B cell (primary cell): ENCODE measurements around the gene POLD4. TPM values are rescaled to one million over a fixed set of nuclear protein-coding genes. Genes with fewer than 3 reads are reported as not detected.

Source experiments
- ATAC-seq: fragments of 200-7000 bp; cut with Tn5 transposase; one replicate; pipeline ENCODE4 v1.10.0; 2021; ENCODE audit warnings: low read depth, mild to moderate bottlenecking, moderate number of reproducible peaks, moderate library complexity
- CTCF ChIA-PET: fragments of 350-600 bp; sonication (Branson Sonifier 250); formaldehyde crosslinking; loops from one replicate; lab custom pipeline; 2021; ENCODE audit warnings: antibody characterized with exemption, inconsistent platforms; lab: Charles Lee
- POLR2A ChIA-PET: fragments of 350-600 bp; sonication (Branson Sonifier 250); formaldehyde crosslinking; loops from one replicate; lab custom pipeline; 2021; ENCODE audit warnings: antibody characterized with exemption; lab: Charles Lee
- DNase-seq: peaks from one replicate; pipeline ENCODE4 v3.0.0; 2013
- H2AFZ ChIP-seq: 2 replicates; pipeline ENCODE4 v1.6.1; 2012; ENCODE audit warnings: mild to moderate bottlenecking, low read depth, low read length; ENCODE audit not compliant: insufficient read depth, poor library complexity, severe bottlenecking
- H3K27ac ChIP-seq, 2 donors: 1 replicate in 1 of 2; 2 replicates in 1 of 2; pipeline ENCODE4 v1.5.1; 2012 to 2013; ENCODE audit warnings: low read length in 2 of 2, mild to moderate bottlenecking in 2 of 2, moderate library complexity in 1 of 2
- H3K27me3 ChIP-seq, 4 experiments: fragments of 200-600 bp in 1 of 4; sonication (generic) in 1 of 4; replicated peaks in 1 of 4; 1 replicate in 2 of 4; 2 replicates in 2 of 4; pipeline versions ENCODE4 v1.6.1 to v1.7.0; 2013 to 2016; ENCODE audit warnings: low read length in 3 of 4, mild to moderate bottlenecking in 2 of 4, mixed read lengths in 1 of 4, moderate library complexity in 1 of 4; ENCODE audit not compliant: insufficient read depth in 4 of 4, control insufficient read depth in 3 of 4; ENCODE audit errors: control extremely low read depth in 1 of 4
- H3K36me3 ChIP-seq, 2 experiments: replicated peaks in 1 of 2; 1 replicate in 1 of 2; 2 replicates in 1 of 2; pipeline versions ENCODE4 v1.6.1 to v1.7.1; 2013; ENCODE audit warnings: low read length in 1 of 2; ENCODE audit not compliant: insufficient read depth in 2 of 2, control insufficient read depth in 1 of 2; ENCODE audit errors: control extremely low read depth in 1 of 2, extremely low read depth in 1 of 2
- H3K4me1 ChIP-seq, 2 donors: fragments of 200-600 bp in 1 of 2; sonication (generic) in 1 of 2; 1 replicate in 1 of 2; 2 replicates in 1 of 2; pipeline versions ENCODE4 v1.5.1 to v1.6.1; 2013 to 2017; ENCODE audit warnings: low read length in 2 of 2; ENCODE audit not compliant: control insufficient read depth in 2 of 2, insufficient read depth in 2 of 2
- H3K4me2 ChIP-seq: replicated peaks from 2 replicates; pipeline ENCODE3; 2012; ENCODE audit warnings: mild to moderate bottlenecking, low read depth, low read length; ENCODE audit not compliant: poor library complexity, severe bottlenecking
- H3K4me3 ChIP-seq, 5 experiments: fragments of 200-600 bp in 1 of 5; sonication (generic) in 1 of 5; 1 replicate in 3 of 5; 2 replicates in 2 of 5; pipeline versions ENCODE4 v1.5.1 to v1.7.0; 2011 to 2016; ENCODE audit warnings: low read length in 4 of 5, mild to moderate bottlenecking in 4 of 5, low read depth in 2 of 5, control low read depth in 1 of 5, moderate library complexity in 1 of 5; ENCODE audit not compliant: insufficient read depth in 1 of 5; ENCODE audit errors: control extremely low read depth in 1 of 5, extremely low read depth in 1 of 5
- H3K79me2 ChIP-seq: fragments of 200-600 bp; sonication (generic); one replicate; pipeline ENCODE4 v1.6.0; 2016; ENCODE audit warnings: low read length; ENCODE audit not compliant: control insufficient read depth, insufficient read depth
- H3K9ac ChIP-seq: fragments of 200-600 bp; sonication (generic); 2 replicates; pipeline ENCODE4 v1.6.1; 2017; ENCODE audit warnings: mild to moderate bottlenecking, low read length, moderate library complexity
- H3K9me3 ChIP-seq, 3 donors: one replicate each; pipeline versions ENCODE4 v1.6.1 to v1.7.1; 2013; ENCODE audit warnings: low read length in 2 of 3; ENCODE audit not compliant: control insufficient read depth in 2 of 3, insufficient read depth in 1 of 3; ENCODE audit errors: control extremely low read depth in 1 of 3
- H4K20me1 ChIP-seq: 2 replicates; pipeline ENCODE4 v1.6.0; 2012; ENCODE audit warnings: mild to moderate bottlenecking, low read length; ENCODE audit not compliant: insufficient read depth, control insufficient read depth, poor library complexity, severe bottlenecking
- H3K27ac Mint-ChIP-seq: one replicate; pipeline ENCODE4 v1.8.0; 2021; ENCODE audit warnings: mixed read lengths
- H3K27me3 Mint-ChIP-seq: one replicate; pipeline ENCODE4 v1.8.0; 2021; ENCODE audit warnings: mixed read lengths
- H3K4me1 Mint-ChIP-seq: one replicate; pipeline ENCODE4 v1.8.0; 2021; ENCODE audit warnings: mixed read lengths
- H3K4me3 Mint-ChIP-seq: one replicate; pipeline ENCODE4 v1.8.0; 2021; ENCODE audit warnings: mixed read lengths
- H3K9me3 Mint-ChIP-seq: one replicate; pipeline ENCODE4 v1.8.0; 2022; ENCODE audit warnings: mixed read lengths; ENCODE audit not compliant: insufficient read depth
- CTCF ChIP-seq: fragments of 200-600 bp; IDR thresholded peaks from one replicate; pipeline ENCODE4 v1.8.0; 2022; ENCODE audit warnings: antibody characterized with exemption, mild to moderate bottlenecking
- EZH2 ChIP-seq: IDR thresholded peaks from 2 replicates; pipeline ENCODE4 v1.6.1; 2012; ENCODE audit warnings: borderline replicate concordance, low read depth, mild to moderate bottlenecking, moderate library complexity, low read length; ENCODE audit not compliant: insufficient read depth, poor library complexity, severe bottlenecking
- WGBS: methylation state at CpG from one replicate; pipeline ENCODE4 v1.1.5; 2013; ENCODE audit warnings: missing lambda C conversion rate; ENCODE audit not compliant: insufficient coverage; 5-methylcytosine and 5-hydroxymethylcytosine counted together
- intact Hi-C: fragments of 100-400 bp; cut with micrococcal nuclease; formaldehyde crosslinking; loops from one replicate; pipeline ENCODE4 v1.10.0; 2022
- polyA plus RNA-seq: library from polyadenylated mRNA; depleted of rRNA; stranded (reverse); fragments of >200 nt; gene quantifications from 2 replicates; pipeline ENCODE4 v1.2.3, GENCODE V29; 2012
- total RNA-seq, 2 donors: library from RNA; stranded (reverse); fragments of 120-200 nt in 1 of 2; gene quantifications; 1 replicate in 1 of 2; 2 replicates in 1 of 2; pipeline versions ENCODE4 v1.2.3 to v1.2.4, GENCODE V29; 2013 to 2022

The POLD4 gene
- total and polyA plus RNA-seq, 2 donors (not counting 1 experiment from before 2014, with no cell fraction given): 210 to 559 TPM

- H3K4me1 ChIP-seq: peaks cover 81 to 90% of the 10 kb centered on the region in 2 donors
- peaks cover 0 to 9% of the 10 kb centered on the region in 2 experiments for H3K36me3 ChIP-seq
- H3K27ac ChIP-seq: peak overlapping the region; percentile 94 to 96
- Mint-ChIP-seq H3K27me3 (no peaks in the 10 kb centered on the region), H3K27ac (peak overlapping the region; percentile 100), H3K4me3 (peak overlapping the region; percentile 96), H3K4me1 (peaks cover 87% of the 10 kb centered on the region), H3K9me3 (no peaks in the 10 kb centered on the region)
- DNase-seq (peak; percentile 90), ATAC-seq (peak; percentile 29)
- intact Hi-C loops: loop anchor here (1.0 to 10.0 kb wide), 5 partner anchors 7 to 452 kb away; partner anchors contain the start of genes CDK2AP2 and CLCF1
- no peaks in the 10 kb centered on the region for H3K27me3 ChIP-seq
- H4K20me1 ChIP-seq: peaks cover 20% of the 10 kb centered on the region
- peaks cover 67% of the 10 kb centered on the region for H3K79me2 ChIP-seq
- WGBS: 5% methylated on average over 25 of the region's 25 CpGs
- peak overlapping the region; percentile 97 for H3K4me2 ChIP-seq
- TF ChIP-seq CTCF (no peak), EZH2 (no peak)
- peak overlapping the region; percentile 60 to 99 (median 83) for H3K4me3 ChIP-seq
- peak overlapping the region; percentile 78 for H3K9ac ChIP-seq
- ChIA-PET CTCF (interaction anchor here (0.6 to 42.2 kb wide), 17 partner anchors 2 to 271 kb away, joined by 3 to 2379 read pairs (median 5); partner anchors contain the start of genes ANKRD13D, CLCF1, POLD4 and PPP1CA), POLR2A (interaction anchor here (0.6 to 9.0 kb wide), 33 partner anchors 8 to 235 kb away, joined by 3 to 323 read pairs (median 5); partner anchors contain the start of genes AIP, ANKRD13D, CDK2AP2 and CLCF1)
- peak overlapping the region; percentile 75 for H2AFZ ChIP-seq
- no peaks in the 10 kb centered on the region for H3K9me3 ChIP-seq
These were observed 615 bp downstream of the POLD4 start for GRCh38 chr11:67352546-67353316.
